GM13977 (cell line): ENCODE measurements around the gene CACNA1C.

ENCODE experiments used
- DNase-seq: peaks from one replicate; pipeline ENCODE4 v3.0.0; 2012; ENCODE audit warnings: low spot score
- CTCF ChIP-seq: IDR thresholded peaks from 2 replicates; pipeline ENCODE4 v1.5.1; 2012; ENCODE audit warnings: mild to moderate bottlenecking, control low read depth; ENCODE audit not compliant: insufficient read depth; ENCODE audit errors: extremely low read depth, missing control alignments
- in situ Hi-C: fragments of 300-500 bp; cut with MboI; formaldehyde crosslinking; loops from one replicate; pipeline ENCODE4 v1.12.0; 2022; ENCODE audit warnings: low sequenced_read_pairs, low pct_unique_long_range_greater_than_20kb, mixed read lengths, inconsistent platforms; ENCODE audit not compliant: unreplicated experiment

Gene CACNA1C

GRCh38 chr12:2627076-2627834, 574.5 kb downstream of the CACNA1C start:
- DNase-seq, result no peak
- in situ Hi-C loops, result no loop called here
- no peak for TF ChIP-seq CTCF

- no peak for TF ChIP-seq CTCF
- no peak for DNase-seq
- in situ Hi-C loops, result no loop called here
Observed at GRCh38 chr12:2627835-2628191, 575.0 kb downstream of the CACNA1C start.

- no peak for TF ChIP-seq CTCF
- DNase-seq, result no peak
- in situ Hi-C loops, result no loop called here
Observed at GRCh38 chr12:2628401-2628800, 575.6 kb downstream of the CACNA1C start.

- in situ Hi-C loops, result no loop called here
- no peak for DNase-seq
- TF ChIP-seq CTCF, result no peak
Observed at GRCh38 chr12:2629051-2629450, 576.3 kb downstream of the CACNA1C start.

- no peak for DNase-seq
- in situ Hi-C loops, result no loop called here
- TF ChIP-seq CTCF, result no peak
Observed at GRCh38 chr12:2631653-2632350, 579.0 kb downstream of the CACNA1C start.

- no peak for TF ChIP-seq CTCF
- in situ Hi-C loops, result no loop called here
- DNase-seq, result no peak
Observed at GRCh38 chr12:2633176-2633824, 580.5 kb downstream of the CACNA1C start.
